ENCODE data around the gene HNRNPR.

GRCh38 chr1:23392125-23392855 is 48.2 kb upstream of the HNRNPR start:
- no peak for TF ChIP-seq POLR2A (IDR thresholded peaks at IDR 0.05; ENCODE audit: low read depth, low read length)
- TF ChIP-seq POU2F2 (IDR thresholded peaks at IDR 0.05; ENCODE audit: low read depth, low read length): no peak
- TF ChIP-seq POLR2AphosphoS5 (IDR thresholded peaks at IDR 0.05; ENCODE audit: low read depth, low read length): no peak
- no peak for TF ChIP-seq PAX5 (IDR thresholded peaks at IDR 0.05; ENCODE audit: insufficient read depth, low read length, severe bottlenecking)

Measured in GM12891 (cell line).